OCI-LY7 (cell line): Measurements from ENCODE around the gene EYS.

ENCODE experiments used
- CTCF ChIP-seq: fragments of 200-600 bp; sonication (generic); conservative IDR thresholded peaks from 2 replicates; pipeline ENCODE4 v1.5.1; 2014; ENCODE audit warnings: mild to moderate bottlenecking, antibody characterized with exemption, low read length, moderate library complexity, mixed read lengths
- EZH2phosphoT487 ChIP-seq: fragments of 200-600 bp; sonication (generic); IDR thresholded peaks from 2 replicates; pipeline ENCODE4 v1.6.1; 2018; ENCODE audit warnings: low read depth, borderline replicate concordance, mild to moderate bottlenecking, mixed run types, antibody characterized with exemption, low read length, moderate library complexity, mixed read lengths

GRCh38 chr6:63713332-63713731 lies 1993.7 kb downstream of the EYS start:
- TF ChIP-seq CTCF: no peak
- no peak for TF ChIP-seq EZH2phosphoT487
